HG03175 (cell line): ENCODE measurements around the gene PARVA.

Experiments used
- ATAC-seq: cut with Tn5 transposase; IDR thresholded peaks from one replicate; pipeline ENCODE4 v1.9.1; 2021; ENCODE audit warnings: mild to moderate bottlenecking, moderate library complexity; ENCODE audit not compliant: unreplicated experiment

PARVA gene

GRCh38 chr11:12375720-12376119 lies 1.7 kb upstream of the PARVA start:
- ATAC-seq, result no peak

- ATAC-seq, result no peak
Measured at GRCh38 chr11:12376259-12377081, 901 bp upstream of the PARVA start.

GRCh38 chr11:12377824-12378593 lies 638 bp downstream of the PARVA start:
- no peak for ATAC-seq

- no peak for ATAC-seq
Measured at GRCh38 chr11:12380565-12381325, 3.4 kb downstream of the PARVA start.

- no peak for ATAC-seq
Measured at GRCh38 chr11:12381875-12382274, 4.5 kb downstream of the PARVA start.

- no peak for ATAC-seq
Measured at GRCh38 chr11:12382451-12382850, 5.1 kb downstream of the PARVA start.

- ATAC-seq, result no peak
Measured at GRCh38 chr11:12386309-12386708, 8.9 kb downstream of the PARVA start.

GRCh38 chr11:12386745-12387144 lies 9.4 kb downstream of the PARVA start:
- ATAC-seq, result no peak

GRCh38 chr11:12388173-12388572 lies 10.8 kb downstream of the PARVA start:
- ATAC-seq, result no peak

GRCh38 chr11:12388939-12389670 lies 11.7 kb downstream of the PARVA start:
- ATAC-seq, result no peak

- ATAC-seq, result no peak
Measured at GRCh38 chr11:12389676-12390657, 12.6 kb downstream of the PARVA start.

- no peak for ATAC-seq
Measured at GRCh38 chr11:12390687-12391110, 13.3 kb downstream of the PARVA start.

- no peak for ATAC-seq
Measured at GRCh38 chr11:12392672-12393071, 15.3 kb downstream of the PARVA start.

GRCh38 chr11:12393691-12394090 lies 16.3 kb downstream of the PARVA start:
- ATAC-seq, result no peak

- no peak for ATAC-seq
Measured at GRCh38 chr11:12394601-12395000, 17.2 kb downstream of the PARVA start.

- no peak for ATAC-seq
Measured at GRCh38 chr11:12395333-12395732, 18.0 kb downstream of the PARVA start.

GRCh38 chr11:12397931-12398334 lies 20.6 kb downstream of the PARVA start:
- ATAC-seq, result no peak

- no peak for ATAC-seq
Measured at GRCh38 chr11:12399355-12399754, 22.0 kb downstream of the PARVA start.

GRCh38 chr11:12402025-12402424 lies 24.7 kb downstream of the PARVA start:
- no peak for ATAC-seq
